ENCODE results near the gene PLCB1. TPM values are rescaled to one million over a fixed set of nuclear protein-coding genes. Genes with fewer than 3 reads are reported as not detected.
"Not testable (repeated sequence)": the region's sequence is repeated elsewhere in the genome, so short reads cannot be mapped to it uniquely, and the experiment has no call there.

PLCB1 gene
- total RNA-seq, 1 donor from 2014 or later, result 13.6 TPM

DNA sequence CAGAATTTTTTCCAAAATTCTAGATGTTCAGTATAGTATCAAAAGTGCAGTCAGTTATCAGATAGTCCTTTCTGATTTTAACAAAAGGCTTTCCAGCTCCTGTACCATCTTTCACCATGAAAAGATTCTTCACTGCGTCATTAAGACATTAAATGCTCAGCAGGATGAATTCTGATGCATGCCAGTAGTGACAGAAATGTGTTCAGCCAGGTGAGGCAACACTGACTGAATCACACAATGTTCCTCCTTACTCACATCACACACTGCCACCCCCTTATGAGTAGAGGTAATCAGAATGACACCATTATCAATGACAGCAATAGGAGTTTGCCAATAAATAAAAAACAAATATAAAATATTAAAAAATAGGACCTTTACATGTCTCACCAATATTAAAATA, 510.2 kb downstream of the PLCB1 start:
- DNase-seq (ENCODE audit: low read depth, low spot score), result no peak

DNA sequence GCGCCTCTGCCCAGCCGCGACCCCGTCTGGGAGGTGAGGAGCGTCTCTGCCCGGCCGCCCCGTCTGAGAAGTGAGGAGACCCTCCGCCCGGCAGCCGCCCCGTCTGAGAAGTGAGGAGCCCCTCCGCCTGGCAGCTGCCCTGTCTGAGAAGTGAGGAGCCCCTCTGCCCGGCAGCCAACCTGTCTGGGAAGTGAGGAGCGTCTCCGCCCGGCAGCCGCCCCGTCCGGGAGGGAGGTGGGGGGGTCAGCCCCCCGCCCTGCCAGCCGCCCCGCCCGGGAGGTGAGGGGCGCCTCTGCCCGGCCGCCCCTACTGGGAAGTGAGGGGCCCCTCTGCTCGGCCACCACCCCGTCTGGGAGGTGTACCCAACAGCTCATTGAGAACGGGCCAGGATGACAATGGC, 512.4 kb downstream of the PLCB1 start:
- not testable (repeated sequence) for DNase-seq (ENCODE audit: low read depth, low spot score)

GRCh38 chr20:8645326-8645725, 513.3 kb downstream of the PLCB1 start:
- no peak for DNase-seq (ENCODE audit: low read depth, low spot score)

DNA sequence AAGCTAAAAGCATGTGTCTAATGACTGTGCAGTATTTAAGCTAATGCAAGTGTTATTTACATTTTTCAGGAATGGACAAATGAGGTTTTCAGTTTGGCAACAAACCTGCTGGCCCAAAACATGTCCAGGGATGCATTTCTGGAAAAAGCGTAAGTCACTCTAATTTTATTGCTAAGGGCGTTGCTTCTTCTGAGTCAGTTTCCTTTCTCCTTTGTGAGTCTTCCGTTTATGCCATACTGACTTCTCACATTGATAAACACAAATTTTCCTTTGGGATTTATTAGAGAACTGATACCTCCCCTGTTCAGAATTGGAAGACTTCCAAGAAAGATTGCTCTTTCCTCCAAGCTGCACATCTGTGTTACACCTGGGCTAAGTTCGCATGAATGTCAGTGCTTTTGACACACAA, 514.0 kb downstream of the PLCB1 start:
- DNase-seq (ENCODE audit: low read depth, low spot score), result peak; percentile 55

- no peak for DNase-seq (ENCODE audit: low read depth, low spot score)
Measured at GRCh38 chr20:8646716-8647115, 514.6 kb downstream of the PLCB1 start.

DNA sequence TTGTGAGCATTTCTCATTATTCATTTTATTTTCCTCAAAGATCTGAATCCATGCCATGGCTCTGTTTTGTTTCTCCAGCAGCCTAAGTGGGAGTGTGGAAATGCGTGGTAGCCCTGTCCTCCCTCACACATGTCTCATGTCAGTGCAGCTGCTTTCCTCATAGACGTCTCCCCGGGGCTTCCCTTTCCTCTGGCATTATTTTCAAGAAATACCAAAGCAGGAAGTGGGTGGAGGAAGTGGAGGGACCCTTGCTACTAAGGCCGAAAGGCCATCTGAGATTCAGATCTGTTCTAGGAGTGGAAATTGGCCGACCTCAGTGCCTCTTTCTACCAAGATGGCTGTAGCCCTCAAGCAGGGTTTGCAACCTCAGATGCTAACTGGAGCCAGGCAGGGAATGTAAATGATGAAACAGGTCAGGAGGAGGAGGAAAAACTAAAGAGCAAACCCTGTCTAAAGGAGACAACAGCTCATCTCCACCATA, 515.9 kb downstream of the PLCB1 start:
- no peak for DNase-seq (ENCODE audit: low read depth, low spot score)

- DNase-seq (ENCODE audit: low read depth, low spot score), result no peak
Measured at GRCh38 chr20:8648466-8648865, 516.4 kb downstream of the PLCB1 start.

DNA sequence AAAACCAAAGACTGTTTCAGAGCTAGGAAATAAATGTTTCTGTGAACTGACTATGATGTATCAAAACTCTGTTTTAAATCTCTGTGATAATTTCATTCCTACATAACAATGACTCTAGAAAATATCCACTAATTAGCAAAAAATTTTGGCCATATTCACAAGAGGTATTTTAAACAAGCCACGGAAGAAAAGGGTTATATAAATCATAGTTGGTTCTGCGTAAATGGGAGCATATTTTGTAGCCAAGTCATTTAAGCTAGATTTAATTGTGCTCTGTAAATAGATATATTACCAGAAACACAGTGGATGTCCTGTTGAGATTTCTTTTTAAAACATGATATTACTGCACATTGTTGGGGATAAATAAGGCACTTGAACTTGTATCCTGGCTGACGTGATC, 520.3 kb downstream of the PLCB1 start:
- no peak for DNase-seq (ENCODE audit: low read depth, low spot score)

DNA sequence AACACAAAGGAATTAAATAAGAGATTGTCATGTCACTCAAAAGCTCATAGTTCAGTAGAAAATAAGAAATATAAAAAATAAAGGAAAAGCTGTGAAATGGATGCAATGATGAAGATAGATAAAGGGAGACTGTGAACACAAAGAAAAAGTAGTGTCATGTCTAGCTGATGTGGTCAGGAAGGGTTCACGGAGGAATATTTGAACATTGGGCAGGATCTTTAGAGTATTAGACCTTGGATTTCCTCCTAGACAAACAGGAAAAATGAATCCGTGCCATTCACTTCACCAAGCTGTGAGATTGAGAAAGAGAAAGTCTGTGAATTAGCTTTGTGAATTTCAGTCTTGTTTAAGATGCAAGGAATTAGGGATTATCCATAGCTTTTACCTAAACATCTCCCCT, 522.4 kb downstream of the PLCB1 start:
- DNase-seq (ENCODE audit: low read depth, low spot score), result peak; percentile 17

GRCh38 chr20:8656335-8656734, 524.3 kb downstream of the PLCB1 start:
- DNase-seq (ENCODE audit: low read depth, low spot score), result peak; percentile 91

DNA sequence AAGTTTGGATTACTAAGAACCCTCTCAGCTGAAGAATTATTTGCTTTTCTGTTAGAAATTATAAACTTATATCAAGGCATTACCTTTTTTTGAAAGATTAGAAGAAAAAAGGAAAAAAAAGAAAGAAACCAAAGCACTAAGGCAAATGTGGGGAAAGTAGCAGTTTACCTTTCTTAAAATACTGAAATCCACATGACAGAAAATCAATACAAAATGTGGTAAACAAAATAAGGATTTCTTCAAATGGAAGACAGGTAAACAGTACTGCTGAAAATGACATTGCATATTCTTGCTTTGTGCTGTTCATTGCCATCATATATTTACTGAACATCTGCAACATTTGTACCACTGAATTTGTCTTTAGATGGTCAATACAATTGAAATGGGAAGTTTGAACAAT, 525.6 kb downstream of the PLCB1 start:
- no peak for DNase-seq (ENCODE audit: low read depth, low spot score)

- DNase-seq (ENCODE audit: low read depth, low spot score), result no peak
Measured at GRCh38 chr20:8658103-8658502, 526.0 kb downstream of the PLCB1 start.

GRCh38 chr20:8661229-8661952, 529.3 kb downstream of the PLCB1 start:
- no peak for DNase-seq (ENCODE audit: low read depth, low spot score)

- DNase-seq (ENCODE audit: low read depth, low spot score), result no peak
Measured at GRCh38 chr20:8662433-8662954, 530.4 kb downstream of the PLCB1 start.

GRCh38 chr20:8663424-8663823, 531.4 kb downstream of the PLCB1 start:
- DNase-seq (ENCODE audit: low read depth, low spot score), result no peak

DNA sequence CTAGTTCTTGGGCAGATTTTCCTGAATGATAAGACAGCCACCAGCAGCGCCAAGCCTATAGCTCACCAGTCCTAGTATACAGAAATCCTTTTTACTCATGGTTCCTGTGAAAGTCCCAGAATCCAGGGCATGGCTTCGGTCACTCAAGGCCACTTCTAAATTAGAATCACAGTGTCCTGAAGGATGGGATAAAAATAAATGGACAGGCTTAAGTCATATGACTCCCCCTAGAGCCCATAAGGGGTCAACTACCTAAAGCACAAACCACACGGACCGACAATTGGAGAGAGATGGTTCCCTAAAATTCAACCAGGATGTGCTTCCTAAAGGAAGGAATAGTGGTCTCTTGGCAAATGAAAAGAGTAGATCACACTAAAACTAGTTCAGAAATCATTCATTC, 532.7 kb downstream of the PLCB1 start:
- no peak for DNase-seq (ENCODE audit: low read depth, low spot score)

GRCh38 chr20:8667306-8667705, 535.2 kb downstream of the PLCB1 start:
- peak; percentile 71 for DNase-seq (ENCODE audit: low read depth, low spot score)

GRCh38 chr20:8670207-8670892, 538.3 kb downstream of the PLCB1 start:
- no peak for DNase-seq (ENCODE audit: low read depth, low spot score)

- no peak for DNase-seq (ENCODE audit: low read depth, low spot score)
Measured at GRCh38 chr20:8670893-8671215, 538.8 kb downstream of the PLCB1 start.

DNA sequence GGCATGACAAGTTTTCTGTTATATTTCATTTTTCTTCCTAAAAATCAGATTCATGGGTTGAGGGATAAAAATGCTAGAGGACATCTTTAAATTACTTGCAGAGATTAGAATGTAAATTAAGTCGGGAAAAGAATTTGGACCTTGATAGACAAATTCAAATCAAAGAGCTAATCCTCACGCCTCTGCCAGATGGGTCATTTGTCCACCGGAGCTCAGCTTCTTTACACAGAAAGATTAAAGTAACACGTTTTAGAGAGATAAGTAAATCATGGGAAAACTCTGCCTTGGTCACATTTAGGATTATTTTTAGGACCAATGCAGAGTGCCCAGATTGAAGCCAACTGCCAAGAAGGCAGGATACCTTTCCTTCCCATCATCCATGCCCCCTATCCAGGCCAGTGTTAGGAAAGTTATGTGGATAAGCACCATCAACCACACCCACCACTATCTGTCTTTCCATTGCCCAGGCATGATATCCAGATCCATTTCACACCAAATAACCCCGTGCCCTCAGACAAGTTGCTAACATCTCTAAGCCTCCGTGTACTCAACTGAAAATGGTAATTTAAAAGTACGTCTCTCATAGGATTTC, 539.4 kb downstream of the PLCB1 start:
- DNase-seq (ENCODE audit: low read depth, low spot score), result no peak

- DNase-seq (ENCODE audit: low read depth, low spot score), result no peak
Measured at GRCh38 chr20:8673116-8673515, 541.0 kb downstream of the PLCB1 start.

DNA sequence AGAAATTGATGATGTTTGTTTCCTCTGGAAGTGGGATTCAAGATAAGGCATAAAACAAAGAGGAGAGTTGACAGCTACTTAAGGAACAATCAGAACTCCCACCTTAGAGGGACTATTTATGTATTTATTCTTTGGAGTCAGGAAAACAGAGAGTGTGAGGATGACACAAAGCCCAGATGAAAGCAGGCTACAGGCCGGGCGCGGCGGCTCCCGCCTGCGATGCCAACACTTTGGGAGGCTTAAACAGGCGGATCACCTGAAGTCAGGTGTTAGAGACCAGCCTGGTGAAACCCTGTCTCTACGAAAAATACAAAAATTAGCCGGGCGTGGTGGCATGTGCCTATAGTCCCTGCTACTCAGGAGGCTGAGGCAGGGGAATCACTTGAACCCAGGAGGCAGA, 543.8 kb downstream of the PLCB1 start:
- no peak for DNase-seq (ENCODE audit: low read depth, low spot score)

All from pulmonary artery endothelial cell (primary cell).